H7 (cell line): ENCODE data around the gene FHOD3. TPM values are rescaled to one million over a fixed set of nuclear protein-coding genes. Genes with fewer than 3 reads are reported as not detected.

Experiments
- DNase-seq: peaks from one replicate; pipeline ENCODE4 v3.0.0; 2012
- H3K27me3 ChIP-seq: 2 replicates; pipeline ENCODE4 v1.6.0; 2011; ENCODE audit warnings: mild to moderate bottlenecking, low read length; ENCODE audit not compliant: control insufficient read depth, insufficient read depth
- H3K36me3 ChIP-seq: replicated peaks from 2 replicates; pipeline ENCODE4 v1.5.1; 2011; ENCODE audit warnings: low read length; ENCODE audit not compliant: control insufficient read depth, insufficient read depth
- H3K4me3 ChIP-seq: 2 replicates; pipeline ENCODE4 v1.5.1; 2011; ENCODE audit warnings: low read depth, mild to moderate bottlenecking, control low read depth, low read length, moderate library complexity; ENCODE audit not compliant: insufficient read depth
- total RNA-seq: library from RNA; depleted of rRNA; stranded (reverse); fragments of >200 nt; shearing (Covaris generic); gene quantifications from 2 replicates; pipeline ENCODE4 v1.2.3, GENCODE V29; 2014

Gene FHOD3
- total RNA-seq, 1 experiment from 2014 or later, result 1.8 TPM

GRCh38 chr18:36595046-36595817, 297.7 kb downstream of the FHOD3 start:
- Histone ChIP-seq H3K27me3 (no peaks in the 10 kb centered on the region), H3K36me3 (no peaks in the 10 kb centered on the region), H3K4me3 (no peak overlapping the region)
- no peak for DNase-seq

GRCh38 chr18:36595818-36596215, 298.3 kb downstream of the FHOD3 start:
- Histone ChIP-seq H3K27me3 (no peaks in the 10 kb centered on the region), H3K4me3 (no peak overlapping the region), H3K36me3 (no peaks in the 10 kb centered on the region)
- no peak for DNase-seq

DNA sequence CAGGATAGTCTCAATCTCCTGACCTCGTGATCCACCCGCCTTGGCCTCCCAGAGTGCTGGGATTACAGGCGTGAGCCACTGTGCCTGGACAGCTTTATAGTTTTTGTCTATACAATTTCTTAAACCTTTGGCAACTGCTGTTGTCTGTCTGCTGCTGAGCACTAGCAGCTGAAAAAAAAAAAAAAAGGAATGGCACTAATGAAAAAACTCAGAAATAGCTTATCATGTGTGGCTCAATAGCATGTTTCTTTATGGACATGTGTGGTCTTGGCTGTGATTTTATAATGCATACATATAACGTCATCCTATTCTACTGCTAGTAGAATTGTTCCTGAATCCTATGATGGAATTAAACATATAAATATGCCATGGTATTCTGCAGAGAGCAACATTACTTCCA, 300.1 kb downstream of the FHOD3 start:
- DNase-seq, result no peak
- H3K4me3 ChIP-seq, result no peak overlapping the region
- no peaks in the 10 kb centered on the region for H3K27me3 ChIP-seq
- H3K36me3 ChIP-seq, result no peaks in the 10 kb centered on the region; the same call in 1 of the 2 replicates

DNA sequence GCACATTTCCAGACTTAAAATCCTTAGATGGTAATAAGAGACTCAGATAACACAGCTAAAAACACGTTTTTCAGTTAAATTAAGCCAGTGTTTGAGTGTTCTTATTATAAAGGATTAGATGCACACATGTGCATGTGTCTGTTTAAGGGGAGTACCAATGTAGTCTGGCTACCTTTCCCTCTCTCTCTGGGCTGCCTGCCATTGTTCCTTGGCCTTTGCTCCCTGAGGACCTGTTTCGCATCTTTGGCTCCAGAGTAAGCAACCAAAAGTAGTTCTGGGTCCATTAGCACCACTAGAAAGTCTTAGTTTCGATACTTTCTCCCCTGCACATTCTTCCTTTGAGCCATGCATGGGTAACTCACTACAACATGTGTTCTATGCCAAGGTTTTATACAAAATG, 303.0 kb downstream of the FHOD3 start:
- H3K36me3 ChIP-seq, result no peaks in the 10 kb centered on the region; the same call in 1 of the 2 replicates
- no peak overlapping the region for H3K4me3 ChIP-seq
- no peak for DNase-seq
- H3K27me3 ChIP-seq, result no peaks in the 10 kb centered on the region

DNA sequence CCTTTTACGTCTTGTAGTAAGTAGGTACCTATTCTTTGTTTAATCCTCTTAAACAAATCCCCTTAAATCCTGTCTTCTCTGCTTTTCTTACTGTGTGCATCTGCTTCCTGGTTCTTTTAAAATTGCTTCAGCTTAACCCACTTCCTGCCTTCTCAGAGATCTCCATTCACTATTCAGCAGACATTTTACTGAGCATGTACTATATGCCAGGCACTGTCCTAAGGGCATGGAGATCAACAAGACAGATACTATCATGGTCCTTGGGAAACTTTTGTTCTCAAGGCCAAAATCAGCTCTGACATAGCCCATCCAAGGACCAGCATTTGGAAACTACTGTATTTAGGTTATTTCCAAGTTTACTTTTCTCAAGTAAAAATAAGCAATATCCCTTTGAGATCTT, 303.8 kb downstream of the FHOD3 start:
- Histone ChIP-seq H3K27me3 (no peaks in the 10 kb centered on the region), H3K36me3 (no peaks in the 10 kb centered on the region; the same call in 1 of the 2 replicates), H3K4me3 (no peak overlapping the region)
- no peak for DNase-seq

GRCh38 chr18:36602071-36602470, 304.6 kb downstream of the FHOD3 start:
- no peaks in the 10 kb centered on the region for H3K27me3 ChIP-seq

DNA sequence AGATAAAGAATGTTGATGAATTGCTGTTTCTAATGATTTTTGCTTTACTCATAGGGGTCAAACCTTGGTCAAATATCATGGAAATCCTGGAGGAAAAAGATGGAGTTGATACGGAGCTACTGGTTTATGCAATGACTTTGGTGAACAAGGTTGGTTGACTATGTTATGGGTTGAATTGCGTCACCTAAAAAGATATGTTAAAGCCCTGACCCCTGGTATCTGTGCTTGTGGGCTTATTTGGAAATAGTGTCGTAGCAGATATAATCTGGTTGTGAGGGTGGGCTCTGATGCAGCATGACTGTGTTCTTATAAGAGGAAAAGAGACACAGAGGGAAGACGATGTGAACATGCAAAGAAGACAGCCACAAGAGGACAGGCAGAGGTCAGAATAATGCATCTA, 305.1 kb downstream of the FHOD3 start:
- H3K36me3 ChIP-seq, result no peaks in the 10 kb centered on the region; the same call in 1 of the 2 replicates
- DNase-seq, result no peak
- H3K27me3 ChIP-seq, result no peaks in the 10 kb centered on the region
- no peak overlapping the region for H3K4me3 ChIP-seq

More at GRCh38 chr18:36602071-36602470, 304.6 kb downstream of the FHOD3 start:
- DNase-seq, result no peak
- H3K36me3 ChIP-seq, result no peaks in the 10 kb centered on the region; the same call in 1 of the 2 replicates
- H3K4me3 ChIP-seq, result no peak overlapping the region

DNA sequence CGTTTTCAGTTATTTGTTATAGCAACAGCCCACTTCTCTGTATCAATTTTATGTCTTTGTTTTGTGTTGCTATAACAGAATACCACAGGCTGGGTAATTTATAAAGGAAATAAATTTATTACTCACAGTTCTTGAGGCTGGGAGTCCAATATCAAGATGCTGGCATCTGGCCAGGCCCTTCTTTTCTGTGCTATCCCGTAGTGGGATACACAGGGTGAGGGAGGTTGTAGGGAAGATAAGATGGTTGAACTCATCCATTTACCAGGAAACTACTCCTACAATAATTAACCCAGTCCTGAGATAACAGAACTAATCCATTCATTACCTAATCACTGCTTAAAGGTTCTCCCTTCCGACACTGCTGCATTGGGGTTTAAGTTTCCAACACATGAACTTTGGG, 310.6 kb downstream of the FHOD3 start:
- Histone ChIP-seq H3K27me3 (no peaks in the 10 kb centered on the region), H3K4me3 (no peak overlapping the region), H3K36me3 (no peaks in the 10 kb centered on the region)
- DNase-seq, result no peak

GRCh38 chr18:36610258-36610657, 312.7 kb downstream of the FHOD3 start:
- no peaks in the 10 kb centered on the region for H3K27me3 ChIP-seq
- no peak for DNase-seq
- no peaks in the 10 kb centered on the region for H3K36me3 ChIP-seq
- no peak overlapping the region for H3K4me3 ChIP-seq

DNA sequence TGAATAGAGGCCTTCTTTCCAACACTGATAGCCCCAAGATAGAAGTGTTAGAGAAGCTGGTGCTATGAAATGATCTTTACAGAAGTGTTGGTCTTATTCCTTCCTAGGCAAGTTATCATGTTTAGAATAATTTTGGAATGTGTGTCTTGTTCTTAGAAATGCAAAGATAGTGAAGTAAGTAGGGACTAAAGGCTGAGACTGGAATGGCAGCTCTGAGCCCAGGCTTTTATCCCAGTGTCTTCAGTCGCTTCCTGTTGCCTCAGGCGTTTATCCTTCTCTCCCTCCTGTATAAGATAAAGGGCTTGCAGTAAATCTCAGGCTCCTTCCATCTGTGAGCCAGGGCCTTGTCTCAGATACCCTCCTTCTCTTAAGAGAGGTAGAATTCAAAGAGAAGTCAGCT, 313.1 kb downstream of the FHOD3 start:
- no peak for DNase-seq
- H3K4me3 ChIP-seq, result no peak overlapping the region
- no peaks in the 10 kb centered on the region for H3K27me3 ChIP-seq
- H3K36me3 ChIP-seq, result no peaks in the 10 kb centered on the region

- Histone ChIP-seq H3K27me3 (no peaks in the 10 kb centered on the region), H3K36me3 (no peaks in the 10 kb centered on the region), H3K4me3 (no peak overlapping the region)
- no peak for DNase-seq
Measured at GRCh38 chr18:36613069-36613468, 315.6 kb downstream of the FHOD3 start.

GRCh38 chr18:36613810-36614209, 316.3 kb downstream of the FHOD3 start:
- Histone ChIP-seq H3K36me3 (no peaks in the 10 kb centered on the region), H3K27me3 (no peaks in the 10 kb centered on the region), H3K4me3 (no peak overlapping the region)
- no peak for DNase-seq

- no peak for DNase-seq
- Histone ChIP-seq H3K4me3 (no peak overlapping the region), H3K27me3 (no peaks in the 10 kb centered on the region), H3K36me3 (no peaks in the 10 kb centered on the region)
Measured at GRCh38 chr18:36620788-36621187, 323.3 kb downstream of the FHOD3 start.

- H3K27me3 ChIP-seq, result no peaks in the 10 kb centered on the region
- H3K4me3 ChIP-seq, result no peak overlapping the region
- no peak for DNase-seq
- no peaks in the 10 kb centered on the region for H3K36me3 ChIP-seq
Measured at GRCh38 chr18:36622610-36623009, 325.1 kb downstream of the FHOD3 start.

DNA sequence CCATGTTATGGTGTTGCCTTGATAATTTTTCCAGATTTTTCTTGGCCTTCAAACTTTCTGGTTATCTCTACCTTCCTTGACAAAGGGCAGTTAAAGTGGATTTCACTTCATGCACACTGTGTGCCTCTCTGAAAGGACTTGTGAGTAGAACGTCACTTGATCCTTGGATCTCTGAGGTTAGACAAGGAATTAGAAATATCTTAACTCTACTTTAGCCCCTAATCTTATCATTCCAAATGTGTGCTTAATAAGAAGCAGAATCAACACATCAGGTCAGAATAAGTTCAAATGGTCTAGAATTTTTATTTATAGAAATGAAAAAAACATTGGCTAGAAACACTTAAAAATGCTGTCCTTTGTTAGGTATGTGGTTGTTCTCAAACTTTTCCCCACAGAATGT, 325.6 kb downstream of the FHOD3 start:
- no peaks in the 10 kb centered on the region for H3K27me3 ChIP-seq
- no peaks in the 10 kb centered on the region for H3K36me3 ChIP-seq
- no peak overlapping the region for H3K4me3 ChIP-seq
- no peak for DNase-seq
